ENCODE results near the gene CLIP4. TPM values are rescaled to one million over a fixed set of nuclear protein-coding genes. Genes with fewer than 3 reads are reported as not detected.

Gene CLIP4
- total and polyA plus RNA-seq, 2 of the 4 experiments (the other 2 are of a cell fraction), result 29.7 to 66.3 TPM

DNA sequence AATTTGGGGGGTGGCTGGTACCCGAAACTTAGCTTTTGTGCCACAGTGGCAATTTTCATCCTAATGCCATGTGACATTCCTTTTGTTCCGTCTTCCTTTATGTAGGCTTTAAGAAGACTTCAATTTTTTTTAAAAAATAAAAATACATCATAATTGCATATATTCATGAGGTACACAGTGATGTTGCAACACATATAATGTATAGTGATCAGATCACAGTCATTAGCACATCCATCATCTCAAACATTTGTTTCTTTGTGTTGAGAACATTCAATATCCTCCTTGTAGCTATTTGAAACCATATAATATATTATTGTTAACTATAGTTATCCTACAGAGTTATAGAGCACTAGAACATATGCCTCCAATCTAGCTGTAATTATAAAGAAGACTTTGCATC, 6.0 kb upstream of the CLIP4 start:
- Histone ChIP-seq H2BK15ac (ENCODE audit: low read depth, low read length) (peak overlapping the region; percentile 85; the same call in 1 of the 3 replicates), H3K4me3 (ENCODE audit: insufficient read depth, low read depth, low read length) (no peak overlapping the region), H3K79me1 (ENCODE audit: low read depth in 1 of 2, low read length in 2 of 2) (peaks cover 0 to 3% of the 10 kb centered on the region in 2 experiments; a peak in 2 of 4 replicates), H2BK5ac (ENCODE audit: low read depth, low read length, poor library complexity, severe bottlenecking) (no peak overlapping the region), H3K9me1 (ENCODE audit: insufficient read depth, low read length) (peaks cover 6% of the 10 kb centered on the region), H3K4ac (ENCODE audit: low read depth, low read length) (peak overlapping the region; percentile 60), H3K56ac (ENCODE audit: extremely low read depth, insufficient read depth, low read length) (no peak overlapping the region), H3K4me1 (ENCODE audit: control insufficient read depth, insufficient read depth, low read length) (peaks cover 21% of the 10 kb centered on the region), H2AK9ac (replicated peaks; ENCODE audit: low read depth, low read length, poor library complexity) (no peak overlapping the region), H3K14ac (replicated peaks; ENCODE audit: low read depth, low read length) (0 out of 2 replicates have a peak overlapping the region, but pooled peaks have one; percentile 55), H3K18ac (ENCODE audit: low read depth, low read length) (no peak overlapping the region), H4K5ac (ENCODE audit: low read depth, low read length) (peak overlapping the region; percentile 12; the same call in 1 of the 2 replicates), H4K20me1 (ENCODE audit: insufficient read depth, low read length) (no peaks in the 10 kb centered on the region), H3K27ac (ENCODE audit: insufficient read depth, low read length) (peak overlapping the region; percentile 27; the same call in 1 of the 2 replicates), H4K8ac (ENCODE audit: low read depth in 2 of 2, low read length in 2 of 2) (peak overlapping the region in 1 of 2 experiments; percentile 36; a peak in 2 of 4 replicates), H3K27me3 (ENCODE audit: control insufficient read depth, insufficient read depth, low read length) (no peaks in the 10 kb centered on the region), H3K36me3 (ENCODE audit: control insufficient read depth, insufficient read depth, low read length) (no peaks in the 10 kb centered on the region), H3K9me3 (ENCODE audit: control insufficient read depth, insufficient read depth, low read length) (no peaks in the 10 kb centered on the region), H4K91ac (ENCODE audit: insufficient read depth, low read depth, low read length) (peak overlapping the region; percentile 70), H3K23ac (ENCODE audit: low read depth, low read length) (no peak overlapping the region), H2AK5ac (ENCODE audit: low read depth, low read length) (peak overlapping the region; percentile 35; the same call in 1 of the 2 replicates), H2AFZ (replicated peaks; ENCODE audit: low read length, poor library complexity) (no peak overlapping the region), H3K4me2 (ENCODE audit: low read depth, low read length) (no peak overlapping the region), H2BK20ac (ENCODE audit: low read depth, low read length) (peak overlapping the region; percentile 63), H2BK120ac (ENCODE audit: low read depth, low read length) (peak overlapping the region; percentile 79), H3K9ac (ENCODE audit: low read depth, low read length) (no peak overlapping the region)
- intact Hi-C loops (cut with micrococcal nuclease), result no loop called here
- peak; percentile 62 for TF ChIP-seq CEBPB (IDR thresholded peaks at IDR 0.05; ENCODE audit: low read depth, low read length)
- TF ChIP-seq MXI1 (IDR thresholded peaks at IDR 0.05; ENCODE audit: borderline replicate concordance, low read depth, low read length), result no peak
- dilution Hi-C loops (cut with HindIII; ENCODE audit: low sequenced_read_pairs, unreplicated experiment), result no loop called here
- ChIA-PET POLR2A (ENCODE audit: unreplicated experiment) (no interaction called here), CTCF (no interaction called here)
- DNase-seq (no peak), ATAC-seq (ENCODE audit: low read depth) (no peak)
- no CpG with 5 or more reads among the region's 2 CpGs for WGBS, 2 experiments (ENCODE audit: extremely low coverage in 2 of 2, insufficient read length in 1 of 2)
- no TSS peak for BruUV-seq (replicated peaks)
- in situ Hi-C loops (cut with MboI; ENCODE audit: low sequenced_read_pairs), result no loop called here
